Transverse colon (tissue), 4 donors: ENCODE results near the gene RIMS1. TPM values are rescaled to one million over a fixed set of nuclear protein-coding genes. Genes with fewer than 3 reads are reported as not detected.

Experiments
- DNase-seq: peaks from one replicate; pipeline ENCODE4 v3.0.0-alpha.2; 2019
- H3K27ac ChIP-seq, 4 donors: fragments of 200-600 bp; sonication (generic); 2 replicates each; pipeline ENCODE4 v1.5.1; 2016 to 2018; ENCODE audit warnings: inconsistent platforms in 4 of 4
- H3K27me3 ChIP-seq: fragments of 200-600 bp; sonication (generic); 2 replicates; pipeline ENCODE4 v1.5.1; 2017; ENCODE audit warnings: inconsistent platforms
- H3K36me3 ChIP-seq, 4 donors: fragments of 200-600 bp; sonication (generic); 2 replicates each; pipeline ENCODE4 v1.5.1; 2017 to 2019; ENCODE audit warnings: inconsistent platforms in 4 of 4
- H3K4me1 ChIP-seq, 4 donors: fragments of 200-600 bp; sonication (generic); 2 replicates each; pipeline ENCODE4 v1.5.1; 2017 to 2020; ENCODE audit warnings: inconsistent platforms in 4 of 4
- H3K4me3 ChIP-seq, 4 donors: fragments of 200-600 bp; sonication (generic); 1 replicate in 1 of 4; 2 replicates in 3 of 4; pipeline versions ENCODE4 v1.5.1 to v1.6.1; 2017 to 2019; ENCODE audit warnings: inconsistent platforms in 4 of 4
- H3K9me3 ChIP-seq, 2 donors: fragments of 200-600 bp; sonication (generic); 2 replicates each; pipeline ENCODE4 v1.5.1; 2017 to 2019; ENCODE audit warnings: inconsistent platforms in 2 of 2
- CTCF ChIP-seq, 5 experiments: fragments of 200-600 bp in 3 of 5; fragments of 450-650 bp in 2 of 5; sonication (generic) in 3 of 5; IDR thresholded peaks; 1 replicate in 2 of 5; 2 replicates in 3 of 5; pipeline ENCODE4 v1.5.1; 2016 to 2017; ENCODE audit warnings: antibody characterized with exemption in 5 of 5, inconsistent platforms in 3 of 5, mild to moderate bottlenecking in 2 of 5, moderate library complexity in 1 of 5
- EP300 ChIP-seq: sonication (generic); formaldehyde crosslinking; IDR thresholded peaks from one replicate; pipeline ENCODE4 v1.6.1; 2017; ENCODE audit warnings: antibody characterized with exemption, low read depth
- POLR2A ChIP-seq: fragments of 450-650 bp; IDR thresholded peaks from one replicate; pipeline ENCODE4 v1.6.1; 2016; ENCODE audit warnings: antibody characterized with exemption, mild to moderate bottlenecking, moderate library complexity
- POLR2AphosphoS5 ChIP-seq, 3 donors: sonication (generic); formaldehyde crosslinking; IDR thresholded peaks; one replicate each; pipeline ENCODE4 v1.6.1; 2016; ENCODE audit warnings: antibody characterized with exemption in 3 of 3
- WGBS, 2 donors: methylation state at CpG; one replicate each; pipeline ENCODE4 v1.1.5; 2018; ENCODE audit warnings: low coverage in 1 of 2; 5-methylcytosine and 5-hydroxymethylcytosine counted together
- in situ Hi-C, 4 donors: fragments of 200-750 bp; cut with MboI; loops; one replicate each; pipeline versions ENCODE4 v1.15.0 to v1.15.1; 2017; ENCODE audit warnings: low sequenced_read_pairs in 3 of 4, low pct_ligation_motif_present in 1 of 4, low pct_unique_long_range_greater_than_20kb in 1 of 4
- intact Hi-C: fragments of 100-400 bp; cut with DNase I; formaldehyde crosslinking; loops from one replicate; pipeline ENCODE4 v1.15.1; 2023; ENCODE audit warnings: low total_unique reads
- total RNA-seq, 4 donors: library from RNA; depleted of rRNA; stranded (reverse); fragments of >200 nt; gene quantifications; one replicate each; pipeline ENCODE4 v1.1.0, GENCODE V29; 2016

RIMS1 gene
- total RNA-seq, 4 donors from 2014 or later = 0.32 to 0.41 TPM; not detected in 2

DNA sequence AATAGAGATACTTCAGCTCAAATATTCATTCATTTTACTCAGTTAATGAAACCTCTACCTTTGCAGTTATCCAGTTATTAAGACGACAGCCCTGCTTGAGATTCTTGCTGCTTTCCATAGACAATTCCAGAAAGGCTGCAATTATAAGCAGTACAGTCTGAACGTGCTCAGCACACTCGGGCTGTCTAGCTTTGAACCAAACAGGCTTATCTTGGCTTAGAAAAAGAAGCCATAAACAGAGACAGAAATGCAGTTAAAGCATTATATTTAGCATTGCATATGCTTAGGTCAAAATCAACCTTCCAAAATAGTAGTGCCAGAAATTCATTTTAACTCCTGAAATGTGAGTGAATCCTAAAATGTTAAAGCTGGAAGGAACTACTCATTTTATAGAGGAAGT is 531.4 kb downstream of the RIMS1 start:
- no peak overlapping the region for H3K4me3 ChIP-seq
- H3K4me1 ChIP-seq = no peaks in the 10 kb centered on the region
- TF ChIP-seq EP300 = no peak
- no peak for TF ChIP-seq POLR2A
- no peak for TF ChIP-seq POLR2AphosphoS5 (IDR thresholded peaks at IDR 0.05)
- no peak for TF ChIP-seq CTCF (IDR thresholded peaks at IDR 0.05)
- no peaks in the 10 kb centered on the region for H3K36me3 ChIP-seq
- no peak for DNase-seq
- intact Hi-C loops (loop anchor here (10.0 kb wide), 1 partner anchor 717 kb away; no protein-coding TSS in a partner anchor), in situ Hi-C loops (loop anchor here (10.0 to 25.0 kb wide), 4 partner anchors 707 to 920 kb away; no protein-coding TSS in a partner anchor)
- 42 to 50% methylated on average over 3 of the region's 3 CpGs for WGBS, 2 donors
- H3K27me3 ChIP-seq = no peaks in the 10 kb centered on the region
- H3K9me3 ChIP-seq = no peaks in the 10 kb centered on the region
- no peak overlapping the region for H3K27ac ChIP-seq

DNA sequence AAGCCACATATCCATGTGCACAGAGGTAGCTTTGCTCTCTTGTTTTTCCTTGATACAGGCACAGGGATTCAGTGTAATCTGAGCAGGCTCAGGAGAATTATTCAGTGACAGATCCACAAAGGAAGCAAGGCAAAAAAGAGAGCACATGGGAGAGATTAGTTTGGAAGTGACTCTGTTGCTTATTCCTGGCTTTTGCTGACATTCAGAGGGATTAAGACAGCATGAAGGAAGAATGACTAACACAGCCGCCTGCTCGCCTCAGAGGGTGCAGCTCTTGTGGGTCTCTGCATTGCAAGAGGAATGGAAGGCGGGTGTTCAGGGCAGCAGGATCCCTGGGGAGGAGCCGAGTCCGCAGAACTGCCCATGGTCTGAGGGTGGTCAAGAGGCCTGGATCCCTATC is 532.1 kb downstream of the RIMS1 start:
- Histone ChIP-seq H3K36me3 (no peaks in the 10 kb centered on the region), H3K27me3 (no peaks in the 10 kb centered on the region), H3K4me1 (no peaks in the 10 kb centered on the region), H3K27ac (no peak overlapping the region), H3K4me3 (no peak overlapping the region), H3K9me3 (no peaks in the 10 kb centered on the region)
- 83% methylated on average over 5 of the region's 5 CpGs; no CpG with 5 or more reads in 1 of the 2 donors for WGBS, 2 donors
- intact Hi-C loops = loop anchor here (10.0 kb wide), 1 partner anchor 716 kb away; no protein-coding TSS in a partner anchor
- in situ Hi-C loops = loop anchor here (10.0 to 25.0 kb wide), 4 partner anchors 706 to 919 kb away; no protein-coding TSS in a partner anchor
- no peak for DNase-seq
- TF ChIP-seq EP300 (no peak), POLR2AphosphoS5 (IDR thresholded peaks at IDR 0.05) (no peak), CTCF (IDR thresholded peaks at IDR 0.05) (no peak), POLR2A (no peak)

DNA sequence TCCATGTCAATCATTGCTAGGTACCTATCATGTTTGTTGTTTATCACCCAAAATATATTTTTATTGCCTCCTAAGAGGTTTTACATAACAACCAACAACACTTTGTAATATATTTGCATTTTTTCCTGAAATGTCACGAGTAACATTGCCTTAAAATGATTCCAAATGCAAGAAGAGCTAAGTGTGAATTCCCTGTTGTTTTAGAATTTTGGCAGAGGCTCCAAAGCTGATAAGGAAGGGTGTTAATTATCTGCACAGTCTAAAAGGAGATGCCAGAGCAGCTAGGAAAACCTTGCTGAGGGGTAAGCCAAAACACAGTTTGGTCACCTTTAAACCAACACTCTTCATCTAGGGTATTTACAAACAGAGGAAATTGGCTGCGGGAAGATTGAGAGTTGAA is 533.6 kb downstream of the RIMS1 start:
- Histone ChIP-seq H3K36me3 (no peaks in the 10 kb centered on the region), H3K9me3 (no peaks in the 10 kb centered on the region), H3K4me1 (no peaks in the 10 kb centered on the region), H3K4me3 (no peak overlapping the region), H3K27ac (no peak overlapping the region), H3K27me3 (no peaks in the 10 kb centered on the region)
- DNase-seq = no peak
- 50 to 75% methylated on average over 1 to 2 of the region's 2 CpGs for WGBS, 2 donors
- in situ Hi-C loops (loop anchor here (10.0 to 25.0 kb wide), 4 partner anchors 705 to 917 kb away; no protein-coding TSS in a partner anchor), intact Hi-C loops (loop anchor here (10.0 kb wide), 1 partner anchor 715 kb away; no protein-coding TSS in a partner anchor)
- no peak for TF ChIP-seq CTCF (IDR thresholded peaks at IDR 0.05)
- no peak for TF ChIP-seq EP300
- no peak for TF ChIP-seq POLR2A
- TF ChIP-seq POLR2AphosphoS5 (IDR thresholded peaks at IDR 0.05) = no peak

DNA sequence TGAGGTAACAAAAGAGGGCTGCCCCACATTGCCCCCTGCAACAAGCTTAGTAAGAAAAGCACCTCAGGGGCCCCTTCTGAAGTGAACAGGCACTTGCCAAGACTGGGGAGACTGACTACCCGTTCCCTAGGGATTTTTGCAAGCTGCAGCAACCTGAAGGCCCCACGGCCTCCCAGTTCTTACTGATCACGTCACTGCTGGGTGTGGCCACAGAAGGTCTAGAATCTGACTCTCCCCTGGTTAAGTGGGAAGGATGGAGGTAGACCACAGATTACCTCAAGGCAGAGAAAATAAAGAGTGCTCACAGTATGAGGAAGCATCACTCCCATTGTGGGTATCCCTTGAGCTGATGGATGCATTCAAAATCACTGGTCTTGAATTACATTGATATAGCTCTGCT is 534.1 kb downstream of the RIMS1 start:
- no peak overlapping the region for H3K4me3 ChIP-seq
- no peak for DNase-seq
- H3K4me1 ChIP-seq = no peaks in the 10 kb centered on the region
- no peaks in the 10 kb centered on the region for H3K9me3 ChIP-seq
- in situ Hi-C loops (loop anchor here in 3 of 4 donors (25.0 kb wide), 2 partner anchors 717 to 917 kb away; no protein-coding TSS in a partner anchor), intact Hi-C loops (no loop called here)
- WGBS, 2 donors = 77 to 92% methylated on average over 2 to 3 of the region's 3 CpGs
- no peaks in the 10 kb centered on the region for H3K27me3 ChIP-seq
- no peak for TF ChIP-seq POLR2AphosphoS5 (IDR thresholded peaks at IDR 0.05)
- no peak for TF ChIP-seq CTCF (IDR thresholded peaks at IDR 0.05)
- no peak overlapping the region for H3K27ac ChIP-seq
- no peaks in the 10 kb centered on the region for H3K36me3 ChIP-seq
